Activated CD8-positive, alpha-beta T cell treated with anti-CD3 and anti-CD28 coated beads for 36 hours (primary cell): ENCODE results near the gene WDR26. TPM values are rescaled to one million over a fixed set of nuclear protein-coding genes. Genes with fewer than 3 reads are reported as not detected.
A peak's percentile ranks its signal among the peaks of the same experiment; 100 is the strongest.

ENCODE experiments used
- ATAC-seq: fragments of 200-7000 bp; cut with Tn5 transposase; one replicate; pipeline ENCODE4 v1.10.0; 2021; ENCODE audit warnings: mild to moderate bottlenecking, moderate library complexity
- CTCF ChIA-PET: fragments of 350-600 bp; sonication (Branson Sonifier 250); formaldehyde crosslinking; loops from one replicate; lab custom pipeline; 2021; ENCODE audit warnings: antibody characterized with exemption; lab: Charles Lee
- POLR2A ChIA-PET: fragments of 350-600 bp; sonication (Branson Sonifier 250); formaldehyde crosslinking; loops from one replicate; lab custom pipeline; 2021; ENCODE audit warnings: antibody characterized with exemption; lab: Charles Lee
- DNase-seq: peaks from one replicate; pipeline ENCODE4 v3.0.0-alpha.2; 2020
- H3K27ac Mint-ChIP-seq: one replicate; pipeline ENCODE4 v1.8.0; 2021; ENCODE audit warnings: mild to moderate bottlenecking, mixed read lengths
- H3K27me3 Mint-ChIP-seq: one replicate; pipeline ENCODE4 v1.8.0; 2021; ENCODE audit warnings: mixed read lengths
- H3K36me3 Mint-ChIP-seq: one replicate; pipeline ENCODE4 v1.8.0; 2021; ENCODE audit warnings: low read depth, mixed read lengths
- H3K4me1 Mint-ChIP-seq: one replicate; pipeline ENCODE4 v1.8.0; 2021; ENCODE audit warnings: low read depth, mixed read lengths
- H3K4me3 Mint-ChIP-seq: one replicate; pipeline ENCODE4 v1.8.0; 2021; ENCODE audit warnings: mild to moderate bottlenecking, moderate library complexity, mixed read lengths
- H3K9me3 Mint-ChIP-seq: one replicate; pipeline ENCODE4 v1.8.0; 2021; ENCODE audit warnings: mixed read lengths
- CTCF ChIP-seq: fragments of 200-600 bp; IDR thresholded peaks from one replicate; pipeline ENCODE4 v1.8.0; 2022; ENCODE audit warnings: antibody characterized with exemption, mild to moderate bottlenecking
- intact Hi-C: fragments of 100-400 bp; cut with micrococcal nuclease; formaldehyde crosslinking; loops from one replicate; pipeline ENCODE4 v1.10.0; 2022
- total RNA-seq, 2 experiments: library from RNA; stranded (reverse); gene quantifications; one replicate each; pipeline ENCODE4 v1.2.3, GENCODE V29; 2021

The WDR26 gene
- total RNA-seq, 2 experiments from 2014 or later = 75.2 to 75.8 TPM

GRCh38 chr1:224450159-224450558 is 15.6 kb upstream of the WDR26 start:
- intact Hi-C loops = no loop called here
- POLR2A ChIA-PET = no interaction called here
- TF ChIP-seq CTCF = no peak
- Mint-ChIP-seq H3K4me1 (peaks cover 26% of the 10 kb centered on the region), H3K27ac (peak overlapping the region; percentile 70), H3K4me3 (no peak overlapping the region), H3K36me3 (no peaks in the 10 kb centered on the region), H3K27me3 (no peaks in the 10 kb centered on the region), H3K9me3 (no peaks in the 10 kb centered on the region)
- ATAC-seq = no peak
- CTCF ChIA-PET = interaction anchor here (0.6 to 1.0 kb wide), 2 partner anchors 73 to 138 kb away, joined by 3 read pairs; no protein-coding TSS in a partner anchor
- DNase-seq = no peak

- Mint-ChIP-seq H3K36me3 (no peaks in the 10 kb centered on the region), H3K4me3 (no peak overlapping the region), H3K27me3 (no peaks in the 10 kb centered on the region), H3K27ac (no peak overlapping the region), H3K9me3 (no peaks in the 10 kb centered on the region), H3K4me1 (peaks cover 24% of the 10 kb centered on the region)
- ATAC-seq (no peak), DNase-seq (no peak)
- ChIA-PET CTCF (interaction anchor here (1.8 kb wide), 1 partner anchor 9 kb away, joined by 9 read pairs; no protein-coding TSS in a partner anchor), POLR2A (interaction anchor here (1.4 to 2.1 kb wide), 2 partner anchors 12 to 32 kb away, joined by 4 to 8 read pairs; no protein-coding TSS in a partner anchor)
- TF ChIP-seq CTCF = no peak
- intact Hi-C loops = no loop called here
Measured at GRCh38 chr1:224448453-224449017, 13.9 kb upstream of the WDR26 start.

DNA sequence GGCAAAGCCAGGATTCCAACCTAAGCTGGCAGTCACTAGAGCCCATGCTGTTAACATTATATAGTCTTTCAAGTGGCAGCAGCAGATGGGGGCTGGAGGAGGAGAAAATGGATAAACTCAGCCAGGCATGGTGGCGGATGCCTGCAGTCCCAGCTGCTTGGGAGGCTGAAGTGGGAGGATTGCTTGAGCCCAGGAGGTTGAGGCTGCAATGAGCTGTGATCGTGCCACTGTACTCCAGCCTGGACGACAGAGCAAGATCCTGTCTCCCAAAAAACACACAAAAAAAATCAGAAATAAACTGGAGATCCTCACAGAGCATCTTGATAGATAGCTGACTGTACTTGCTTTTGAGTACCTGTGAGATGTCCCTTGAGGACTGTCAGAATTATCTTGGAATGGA is 13.4 kb upstream of the WDR26 start:
- H3K36me3 Mint-ChIP-seq = peaks cover 1% of the 10 kb centered on the region
- H3K27me3 Mint-ChIP-seq = no peaks in the 10 kb centered on the region
- no peak for ATAC-seq
- H3K4me1 Mint-ChIP-seq = peaks cover 24% of the 10 kb centered on the region
- TF ChIP-seq CTCF = no peak
- no peak overlapping the region for H3K4me3 Mint-ChIP-seq
- ChIA-PET CTCF (interaction anchor here (0.9 to 1.8 kb wide), 2 partner anchors 10 kb away, joined by 4 to 9 read pairs; no protein-coding TSS in a partner anchor), POLR2A (interaction anchor here (1.4 to 2.1 kb wide), 3 partner anchors 12 to 32 kb away, joined by 4 to 8 read pairs (median 4); no protein-coding TSS in a partner anchor)
- no peak overlapping the region for H3K27ac Mint-ChIP-seq
- no peak for DNase-seq
- intact Hi-C loops = no loop called here
- H3K9me3 Mint-ChIP-seq = no peaks in the 10 kb centered on the region

- Mint-ChIP-seq H3K27ac (no peak overlapping the region), H3K9me3 (no peaks in the 10 kb centered on the region), H3K4me3 (no peak overlapping the region), H3K4me1 (peaks cover 24% of the 10 kb centered on the region), H3K36me3 (peaks cover 2% of the 10 kb centered on the region), H3K27me3 (no peaks in the 10 kb centered on the region)
- intact Hi-C loops = no loop called here
- CTCF ChIA-PET = interaction anchor here (0.5 to 0.9 kb wide), 2 partner anchors 10 to 455 kb away, joined by 3 to 4 read pairs; no protein-coding TSS in a partner anchor
- POLR2A ChIA-PET = interaction anchor here (1.0 to 1.5 kb wide), 2 partner anchors 9 to 14 kb away, joined by 3 to 4 read pairs; no protein-coding TSS in a partner anchor
- no peak for DNase-seq
- no peak for TF ChIP-seq CTCF
- ATAC-seq = no peak
Measured at GRCh38 chr1:224447251-224447650, 12.7 kb upstream of the WDR26 start.

DNA sequence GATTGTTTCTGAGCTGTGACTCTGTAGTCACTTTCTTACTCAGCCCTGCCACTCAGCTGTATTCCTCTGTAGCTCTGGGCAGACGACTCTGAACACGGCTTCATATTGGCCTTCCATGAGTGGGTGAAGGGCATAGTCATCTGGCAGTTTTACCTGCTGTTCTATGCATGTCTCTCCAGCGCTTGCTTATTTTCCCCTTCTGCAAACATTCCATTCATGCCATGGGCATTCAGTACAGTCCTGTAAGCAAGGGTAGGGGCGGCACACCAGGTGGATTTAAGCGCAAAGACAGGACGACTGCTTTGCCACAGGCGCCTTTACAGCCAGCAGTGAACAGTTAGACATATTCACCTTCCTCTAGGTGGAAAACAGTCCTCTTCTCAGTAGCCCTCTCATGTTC is 4.4 kb upstream of the WDR26 start:
- Mint-ChIP-seq H3K36me3 (peaks cover 12% of the 10 kb centered on the region), H3K9me3 (no peaks in the 10 kb centered on the region), H3K4me3 (no peak overlapping the region), H3K27ac (no peak overlapping the region), H3K4me1 (peaks cover 23% of the 10 kb centered on the region), H3K27me3 (no peaks in the 10 kb centered on the region)
- intact Hi-C loops = no loop called here
- ATAC-seq (no peak), DNase-seq (no peak)
- ChIA-PET CTCF (interaction anchor here (1.0 to 1.2 kb wide), 3 partner anchors 18 to 74 kb away, joined by 3 to 5 read pairs (median 5); no protein-coding TSS in a partner anchor), POLR2A (no interaction called here)
- TF ChIP-seq CTCF = no peak
